WI38 (cell line): ENCODE results near the gene WDR88.
"Not testable (repeated sequence)": the region's sequence is repeated elsewhere in the genome, so short reads cannot be mapped to it uniquely, and the experiment has no call there.

Source experiments
- H3K4me3 ChIP-seq: 2 replicates; pipeline ENCODE4 v1.5.1; 2011; ENCODE audit warnings: low read depth, mild to moderate bottlenecking, control low read depth, low read length
- CTCF ChIP-seq: IDR thresholded peaks from 2 replicates; pipeline ENCODE4 v1.5.1; 2012; ENCODE audit warnings: low read depth, mild to moderate bottlenecking, control low read depth, low read length

Gene WDR88

GRCh38 chr19:33157906-33158305 is 26.0 kb downstream of the WDR88 start:
- TF ChIP-seq CTCF, result no peak
- no peak overlapping the region for H3K4me3 ChIP-seq

DNA sequence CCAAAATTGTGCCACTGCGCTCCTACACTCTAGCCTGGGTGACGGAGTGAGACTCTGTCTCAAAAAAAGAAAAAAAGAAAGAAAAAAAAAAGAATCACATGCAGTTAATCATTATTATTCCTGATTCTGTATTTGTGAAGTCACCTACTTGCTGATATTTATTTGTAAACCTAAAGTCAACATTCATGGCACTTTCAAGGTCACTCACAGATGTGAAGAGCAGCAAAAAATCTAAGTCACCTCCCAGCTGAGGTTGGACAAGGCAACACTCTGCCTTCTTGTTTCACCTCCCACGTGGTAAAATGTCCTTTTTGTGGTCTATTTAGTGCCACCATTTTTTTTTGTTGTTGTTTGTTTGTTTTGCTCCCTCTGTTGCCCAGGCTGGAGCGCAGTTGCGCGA is 26.5 kb downstream of the WDR88 start:
- no peak overlapping the region for H3K4me3 ChIP-seq
- TF ChIP-seq CTCF, result no peak

DNA sequence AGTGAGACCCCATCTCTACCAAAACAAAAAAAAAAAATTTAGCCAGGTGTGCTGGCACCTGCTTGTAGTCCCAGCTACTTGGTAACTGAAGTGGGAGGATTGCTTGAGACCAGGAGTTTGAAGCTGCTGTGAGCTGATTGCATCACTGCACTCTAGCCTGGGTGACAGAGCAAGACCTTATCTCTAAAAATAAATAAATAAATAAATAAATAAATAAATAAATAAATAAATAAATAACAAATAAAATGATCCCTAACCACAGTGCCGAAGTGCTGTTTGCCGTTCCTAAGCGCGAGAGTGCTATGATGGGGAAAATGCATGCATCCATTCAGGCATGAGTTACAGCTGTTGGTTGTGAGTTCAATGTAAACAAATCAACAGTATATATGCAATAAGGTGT is 27.2 kb downstream of the WDR88 start:
- H3K4me3 ChIP-seq, result no peak overlapping the region
- no peak for TF ChIP-seq CTCF

DNA sequence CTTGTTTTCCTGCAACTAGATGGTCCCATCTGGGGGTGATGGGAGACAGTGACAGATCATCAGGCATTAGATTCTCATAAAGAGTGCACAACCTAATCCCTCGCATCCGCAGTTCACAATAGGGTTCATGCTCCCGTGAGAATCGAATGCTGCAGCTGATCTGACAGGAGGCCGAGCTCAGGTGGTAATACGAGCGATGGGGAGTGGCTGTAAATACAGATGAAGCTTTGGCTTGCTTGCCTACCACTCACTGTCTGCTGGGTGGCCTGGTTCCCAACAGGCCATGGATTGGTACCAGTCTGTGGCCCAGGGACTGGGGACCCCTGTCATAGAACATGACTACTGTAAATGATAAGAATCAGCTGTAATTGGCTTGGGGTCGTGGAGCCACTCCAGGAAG is 28.0 kb downstream of the WDR88 start:
- H3K4me3 ChIP-seq, result no peak overlapping the region
- no peak for TF ChIP-seq CTCF

- no peak for TF ChIP-seq CTCF
- no peak overlapping the region for H3K4me3 ChIP-seq
These were observed 29.3 kb downstream of the WDR88 start for GRCh38 chr19:33161201-33161600.

DNA sequence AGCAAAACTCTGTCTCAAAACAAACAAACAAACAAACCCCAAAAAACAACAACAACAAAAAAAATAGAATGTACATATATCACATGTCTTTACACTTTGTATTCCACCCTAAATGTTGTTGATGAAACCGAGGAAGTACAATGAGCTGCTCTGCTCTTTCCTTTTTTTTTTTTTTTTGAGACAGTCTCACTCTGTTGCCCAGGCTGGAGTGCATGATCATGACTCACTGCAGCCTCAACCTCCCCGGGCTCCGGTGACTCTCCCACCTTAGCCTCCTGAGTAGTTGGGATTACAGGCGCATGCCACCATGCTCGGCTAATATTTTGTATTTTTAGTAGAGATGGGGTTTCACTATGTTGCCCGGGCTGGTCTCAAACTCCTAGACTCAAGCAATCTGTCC is 31.6 kb downstream of the WDR88 start:
- H3K4me3 ChIP-seq, result no peak overlapping the region
- no peak for TF ChIP-seq CTCF

DNA sequence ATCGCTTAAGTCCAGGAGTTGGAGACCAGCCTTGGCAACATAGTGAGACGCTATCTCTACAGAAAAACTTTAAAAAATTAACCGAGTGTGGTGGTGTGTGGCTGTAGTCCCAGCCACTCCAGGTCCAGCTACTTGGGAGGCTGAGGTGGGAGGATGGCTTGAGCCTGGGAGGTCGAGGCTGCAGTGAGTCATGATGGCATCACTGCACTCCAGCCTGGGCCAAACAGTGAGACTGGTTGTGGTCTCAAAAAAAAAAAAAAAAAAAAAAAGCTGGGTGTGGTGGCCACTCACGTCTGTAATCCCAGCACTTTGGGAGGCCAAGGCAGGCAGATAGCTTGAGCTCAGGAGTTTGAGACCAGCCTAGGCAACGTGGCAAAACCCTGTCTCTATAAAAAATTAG is 34.1 kb downstream of the WDR88 start:
- not testable (repeated sequence) for H3K4me3 ChIP-seq

GRCh38 chr19:33167438-33167837 is 35.5 kb downstream of the WDR88 start:
- no peak for TF ChIP-seq CTCF
- no peak overlapping the region for H3K4me3 ChIP-seq
